ENCODE data around the gene TFEB.

The TFEB gene

DNA sequence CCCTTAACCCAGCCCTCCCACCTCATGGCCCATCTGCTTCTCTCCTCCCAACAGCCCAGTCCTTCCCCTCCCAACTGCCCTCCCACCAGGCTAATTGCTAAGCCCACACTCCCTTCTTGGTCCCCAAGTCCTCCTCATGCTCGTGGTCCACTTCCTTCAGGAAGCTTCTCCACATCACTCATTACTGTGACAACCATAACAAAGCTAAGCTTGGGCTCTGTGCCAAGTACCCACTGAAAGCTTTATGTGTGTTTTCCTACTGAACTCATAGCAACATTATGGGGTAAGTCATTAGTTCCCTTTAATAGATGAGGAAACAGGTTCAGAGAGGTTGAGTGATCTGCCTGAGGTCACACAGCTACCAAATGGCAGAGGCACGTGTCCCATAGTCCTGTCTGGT is 28.1 kb upstream of the TFEB start:
- DNase-seq (ENCODE audit: low read depth), result no peak

GRCh38 chr6:41759905-41760579 is 24.6 kb upstream of the TFEB start:
- DNase-seq (ENCODE audit: low read depth), result no peak

DNA sequence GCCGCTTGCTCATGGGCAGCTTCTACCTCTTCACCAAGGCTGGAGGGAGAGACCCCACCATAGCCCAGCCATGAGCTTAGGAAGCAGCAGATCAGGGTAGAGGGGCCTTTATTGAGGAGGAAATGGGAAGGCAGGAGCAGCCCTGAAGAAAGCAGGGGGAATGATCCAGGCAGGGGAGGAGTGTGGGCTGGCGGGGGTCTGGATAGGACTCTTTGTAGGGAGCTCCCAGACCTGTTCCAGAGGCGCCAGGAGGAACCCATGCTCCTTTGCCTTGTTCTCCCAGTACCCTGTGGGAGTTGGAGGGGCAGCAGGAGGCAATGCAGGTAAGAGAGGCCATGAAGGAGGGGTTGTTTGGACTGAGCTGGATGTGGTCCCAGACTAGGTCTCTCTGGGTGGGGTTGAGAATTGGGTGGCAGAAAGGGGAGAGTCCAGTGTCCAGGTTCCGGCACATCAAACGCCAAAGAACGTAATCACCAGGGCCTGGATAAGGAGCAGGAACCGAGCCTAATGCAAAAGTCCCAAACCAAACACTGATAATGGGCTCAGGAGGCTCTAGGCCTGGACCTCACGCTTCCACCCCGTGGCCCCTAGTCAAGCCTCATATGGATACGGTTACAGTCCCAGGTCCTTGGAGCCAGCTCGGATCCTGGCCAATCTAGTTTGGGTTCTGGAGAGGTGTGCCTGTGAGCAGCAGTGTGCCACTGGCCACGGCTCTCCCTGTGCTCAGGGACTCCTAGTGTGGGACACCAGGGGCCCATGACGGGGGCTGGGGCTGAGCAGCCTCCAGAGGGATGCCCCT is 23.9 kb upstream of the TFEB start:
- DNase-seq (ENCODE audit: low read depth), result no peak

GRCh38 chr6:41758641-41759035 is 23.2 kb upstream of the TFEB start:
- DNase-seq (ENCODE audit: low read depth), result no peak

DNA sequence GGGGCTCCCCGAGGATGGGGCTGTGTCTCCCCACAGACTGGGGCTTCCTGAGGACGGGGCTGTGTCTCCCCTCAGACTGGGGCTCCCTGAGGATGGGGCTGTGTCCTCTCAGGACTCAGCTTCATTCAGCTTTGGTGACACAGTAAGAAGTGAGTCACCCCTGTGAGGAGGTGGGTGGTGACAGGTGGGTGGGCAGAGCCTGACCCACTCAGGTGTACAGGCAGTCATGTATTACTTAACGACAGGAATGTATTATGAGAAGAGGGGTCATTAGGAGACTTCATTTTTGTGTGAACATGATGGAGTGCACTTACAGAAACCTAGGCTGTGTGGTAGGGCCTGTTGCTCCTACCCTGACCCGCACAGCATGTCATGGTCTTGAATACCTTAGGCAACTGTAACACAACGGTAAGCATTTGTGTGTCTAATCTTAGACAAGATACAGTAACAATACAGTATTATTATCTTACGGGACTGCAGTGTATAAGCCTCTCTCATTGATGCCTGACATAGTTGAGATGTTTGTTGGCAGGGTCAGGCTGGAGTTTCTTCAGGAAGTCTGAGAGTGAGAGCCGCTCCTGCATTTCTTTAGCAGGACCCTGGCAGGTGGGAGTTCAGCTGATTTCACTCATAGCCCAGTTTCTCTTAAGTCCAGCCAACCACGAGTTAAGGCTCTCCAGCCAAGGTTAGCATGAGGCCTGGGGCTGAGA is 22.7 kb upstream of the TFEB start:
- DNase-seq (ENCODE audit: low read depth), result peak; percentile 27

DNA sequence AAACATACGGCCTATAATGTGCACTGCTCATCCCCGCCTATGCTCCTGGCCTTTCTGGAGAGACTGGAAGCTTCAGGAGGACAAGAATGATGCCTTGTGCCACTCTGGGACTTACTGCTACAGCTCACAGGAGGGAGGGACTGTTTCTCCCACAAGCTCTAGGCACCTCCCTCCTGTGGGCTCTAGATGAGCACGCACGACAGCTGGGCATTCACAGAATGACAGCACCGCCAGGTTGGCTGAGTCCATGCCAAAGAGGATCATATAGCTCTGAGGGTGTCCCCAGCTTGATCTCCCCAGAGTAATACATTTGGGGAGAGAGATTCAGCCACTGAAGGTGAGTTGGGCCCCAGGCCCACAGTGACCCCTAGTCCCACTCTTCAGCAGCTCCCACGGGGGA is 21.9 kb upstream of the TFEB start:
- no peak for DNase-seq (ENCODE audit: low read depth)

DNA sequence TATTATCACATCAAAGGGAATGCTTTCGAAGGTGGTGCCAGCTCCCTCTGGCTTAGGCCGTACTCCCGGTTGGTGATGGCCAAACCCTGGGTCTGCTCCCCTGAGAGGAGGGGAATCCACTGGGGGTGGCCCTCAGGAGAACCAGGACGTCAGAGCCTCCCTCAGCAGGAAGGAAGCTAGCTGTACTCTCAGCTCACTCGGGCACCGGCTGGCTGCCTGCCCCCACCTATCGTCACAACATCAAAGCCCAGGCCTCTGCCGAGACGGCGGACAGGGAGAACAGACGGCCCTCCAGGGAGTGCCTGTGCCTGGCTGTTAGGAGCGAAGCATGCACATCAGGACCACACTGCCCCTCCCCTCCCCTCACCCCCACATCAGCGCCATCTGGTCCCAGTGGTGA is 20.9 kb upstream of the TFEB start:
- DNase-seq (ENCODE audit: low read depth), result no peak

- no peak for DNase-seq (ENCODE audit: low read depth)
These were observed 20.5 kb upstream of the TFEB start for GRCh38 chr6:41755895-41756294.

GRCh38 chr6:41750374-41750773 is 15.0 kb upstream of the TFEB start:
- DNase-seq (ENCODE audit: low read depth), result no peak

DNA sequence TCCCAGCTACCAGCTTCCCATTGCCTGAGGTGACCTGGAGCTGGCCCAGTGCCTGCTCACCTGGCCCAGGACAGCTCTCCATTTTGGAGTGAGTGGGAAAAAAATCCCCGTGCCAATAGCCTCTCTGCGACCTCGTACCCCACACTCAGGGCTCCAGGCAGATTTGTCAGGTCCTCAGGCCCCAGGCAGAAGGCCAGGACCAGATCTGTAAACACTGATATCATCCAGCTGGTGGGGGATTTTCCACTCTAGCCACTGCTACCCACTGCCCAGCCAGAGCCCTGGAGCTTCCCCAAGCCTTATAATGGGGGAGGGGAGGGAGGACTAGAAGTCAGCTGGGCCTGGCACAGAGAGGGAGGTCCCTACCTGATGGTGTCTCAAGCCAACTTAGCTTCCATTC is 13.1 kb upstream of the TFEB start:
- DNase-seq (ENCODE audit: low read depth), result no peak

- no peak for DNase-seq (ENCODE audit: low read depth)
These were observed 12.7 kb upstream of the TFEB start for GRCh38 chr6:41748102-41748477.

GRCh38 chr6:41747256-41748101 is 12.1 kb upstream of the TFEB start, which contains the start of gene PGC:
Gene PGC (minus strand): TSS chr6:41747397. CDS start chr6:41747334, 63 bp downstream.
- no peak for DNase-seq (ENCODE audit: low read depth)

GRCh38 chr6:41746107-41746506 is 10.7 kb upstream of the TFEB start:
- DNase-seq (ENCODE audit: low read depth), result no peak

GRCh38 chr6:41744236-41744787 is 8.9 kb upstream of the TFEB start:
- DNase-seq (ENCODE audit: low read depth), result no peak

GRCh38 chr6:41743406-41744235 is 8.2 kb upstream of the TFEB start:
- no peak for DNase-seq (ENCODE audit: low read depth)

DNA sequence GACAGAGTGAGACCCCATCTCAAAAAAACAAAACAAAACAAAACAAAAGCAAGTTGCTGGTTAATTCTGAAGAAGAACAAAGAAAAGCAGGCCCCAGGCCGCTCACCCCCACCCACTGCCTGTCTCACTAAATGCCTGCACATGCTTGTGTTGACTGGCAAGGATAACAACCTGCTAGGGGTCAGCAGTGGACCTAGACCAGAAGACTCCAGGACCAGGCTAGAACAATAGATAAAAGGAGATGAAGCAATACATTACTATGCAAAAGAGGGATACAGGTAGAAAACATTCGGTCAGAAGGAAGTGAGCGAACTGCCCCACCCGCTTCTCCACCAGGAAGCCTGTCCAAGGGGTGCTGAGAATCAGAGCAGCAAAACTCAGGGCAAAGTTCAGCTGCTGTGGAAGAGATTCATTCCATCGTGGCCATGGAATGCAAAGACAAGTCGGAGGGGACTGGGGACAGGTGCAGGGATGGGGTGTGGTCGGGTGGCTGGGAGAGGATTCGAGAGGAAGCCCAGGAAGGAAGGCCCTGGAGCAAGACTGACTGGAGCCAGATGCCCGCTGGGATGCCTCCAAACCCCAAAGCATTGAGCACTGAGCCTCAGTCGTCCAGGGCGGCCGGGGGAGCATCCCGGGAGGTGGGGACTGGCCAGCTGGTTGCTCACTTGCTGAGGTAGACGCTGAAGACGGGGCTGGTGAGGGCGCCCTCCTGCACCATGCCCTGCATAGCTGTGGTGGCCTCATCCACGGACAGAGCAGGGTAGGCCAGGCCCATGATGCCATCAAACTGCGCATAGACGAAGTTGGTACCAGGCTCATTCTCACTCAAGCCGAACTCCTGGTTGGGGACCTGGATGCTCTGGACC is 6.5 kb upstream of the TFEB start:
- no peak for DNase-seq (ENCODE audit: low read depth)

- DNase-seq (ENCODE audit: low read depth), result no peak
These were observed 5.2 kb upstream of the TFEB start for GRCh38 chr6:41740366-41741162.

DNA sequence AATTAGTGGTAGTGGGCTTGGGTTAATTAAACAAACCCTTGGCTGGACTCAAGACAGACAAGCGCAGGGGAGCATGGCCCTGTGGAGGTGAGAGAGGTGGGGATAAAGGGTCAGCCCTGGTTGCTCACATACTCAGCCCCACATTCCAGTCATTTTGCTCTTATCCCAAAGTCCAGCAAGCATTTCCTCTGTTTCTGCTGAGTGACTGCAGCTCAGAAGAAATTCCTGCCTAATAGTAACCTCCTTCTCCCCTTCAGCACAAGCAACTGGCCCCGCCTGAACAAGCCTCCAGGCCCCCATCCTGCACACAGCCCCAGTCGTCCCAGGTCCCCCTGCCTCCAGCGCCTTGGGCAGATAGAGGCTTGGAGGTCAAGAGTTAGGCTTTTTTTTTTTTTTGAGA is 3.6 kb upstream of the TFEB start:
- DNase-seq (ENCODE audit: low read depth), result no peak

GRCh38 chr6:41737591-41738130 is 2.3 kb upstream of the TFEB start:
- no peak for DNase-seq (ENCODE audit: low read depth)

All from stimulated activated CD4-positive, alpha-beta T cell treated with anti-CD3 and anti-CD28 coated beads, Interleukin-2, amount 100 ng/mL, for 4 hours (primary cell).